ENCODE measurements around the gene CPPED1.

Gene CPPED1

GRCh38 chr16:12628536-12628935 lies 175.2 kb downstream of the CPPED1 start:
- DNase-seq: no peak

- DNase-seq: no peak
These were observed 176.3 kb downstream of the CPPED1 start for GRCh38 chr16:12627394-12627793.

- no peak for DNase-seq
These were observed 177.3 kb downstream of the CPPED1 start for GRCh38 chr16:12626411-12626810.

- DNase-seq: no peak
These were observed 178.0 kb downstream of the CPPED1 start for GRCh38 chr16:12625716-12626115.

GRCh38 chr16:12625068-12625467 lies 178.6 kb downstream of the CPPED1 start:
- DNase-seq: no peak

- no peak for DNase-seq
These were observed 183.5 kb downstream of the CPPED1 start for GRCh38 chr16:12620150-12620549.

GRCh38 chr16:12618515-12618914 lies 185.2 kb downstream of the CPPED1 start:
- DNase-seq: no peak

GRCh38 chr16:12617401-12617819 lies 186.3 kb downstream of the CPPED1 start:
- no peak for DNase-seq

GRCh38 chr16:12614662-12615278 lies 188.9 kb downstream of the CPPED1 start:
- no peak for DNase-seq

GRCh38 chr16:12613992-12614661 lies 189.6 kb downstream of the CPPED1 start:
- no peak for DNase-seq

- DNase-seq: no peak
These were observed 190.3 kb downstream of the CPPED1 start for GRCh38 chr16:12613131-12613991.

- no peak for DNase-seq
These were observed 191.0 kb downstream of the CPPED1 start for GRCh38 chr16:12612598-12613101.

- no peak for DNase-seq
These were observed 191.6 kb downstream of the CPPED1 start for GRCh38 chr16:12611916-12612597.

- DNase-seq: no peak
These were observed 192.6 kb downstream of the CPPED1 start for GRCh38 chr16:12611006-12611477.

- DNase-seq: no peak
These were observed 193.6 kb downstream of the CPPED1 start for GRCh38 chr16:12609937-12610699.

All from COR-L47 (cell line).